Endothelial cell of umbilical vein (primary cell): Measurements from ENCODE around the gene EDEM3. TPM values are rescaled to one million over a fixed set of nuclear protein-coding genes. Genes with fewer than 3 reads are reported as not detected.

Source experiments
- BruUV-seq: library from RNA; stranded (reverse); fragments of 400-500 nt; replicated peaks from 2 replicates; lab custom pipeline; 2021; lab: Mats Ljungman, UMichigan
- CTCF ChIA-PET: fragments of 300-600, 350-600 bp; sonication (Branson Sonifier 250); formaldehyde crosslinking; loops from one replicate; lab custom pipeline; 2021; ENCODE audit warnings: antibody characterized with exemption, inconsistent platforms; lab: Charles Lee
- POLR2A ChIA-PET: fragments of 300-600, 350-600 bp; sonication (Branson Sonifier 250); formaldehyde crosslinking; loops from one replicate; lab custom pipeline; 2021; ENCODE audit warnings: antibody characterized with exemption, inconsistent platforms; lab: Charles Lee
- DNase-seq: peaks from one replicate; pipeline ENCODE4 v3.0.0-alpha.2; 2011; ENCODE audit warnings: low read depth, low spot score
- FAIRE-seq: peaks from 2 replicates; lab custom pipeline; 2011; peaks lifted over from hg19 to GRCh38; lab: Jason Lieb, UNC
- H2AFZ ChIP-seq: 2 replicates; pipeline ENCODE4 v1.6.0; 2012; ENCODE audit warnings: low read depth, low read length, control low read depth, inconsistent platforms
- H3K27ac ChIP-seq: 2 replicates; pipeline ENCODE4 v1.5.1; 2011; ENCODE audit warnings: low read depth, mild to moderate bottlenecking, control low read depth, low read length, moderate library complexity; ENCODE audit not compliant: insufficient read depth
- H3K27me3 ChIP-seq, 2 experiments: 2 replicates each; pipeline versions ENCODE4 v1.6.0 to v1.6.1; 2011; ENCODE audit warnings: low read length in 2 of 2, mixed read lengths in 1 of 2; ENCODE audit not compliant: control insufficient read depth in 2 of 2, insufficient read depth in 2 of 2
- H3K36me3 ChIP-seq, 2 experiments: 2 replicates in 1 of 2; 3 replicates in 1 of 2; pipeline ENCODE4 v1.5.1; 2011; ENCODE audit warnings: low read length in 2 of 2, mild to moderate bottlenecking in 1 of 2, moderate library complexity in 1 of 2; ENCODE audit not compliant: control insufficient read depth in 2 of 2, insufficient read depth in 2 of 2; ENCODE audit errors: extremely low read depth in 1 of 2
- H3K4me1 ChIP-seq: 3 replicates; pipeline ENCODE4 v1.5.1; 2011; ENCODE audit warnings: mild to moderate bottlenecking, low read length; ENCODE audit not compliant: control insufficient read depth, insufficient read depth; ENCODE audit errors: extremely low read depth
- H3K4me2 ChIP-seq: 2 replicates; pipeline ENCODE4 v1.6.1; 2011; ENCODE audit warnings: low read length, control low read depth, mixed read lengths; ENCODE audit not compliant: insufficient read depth
- H3K4me3 ChIP-seq, 3 experiments: fragments of 200-600 bp in 1 of 3; sonication (generic), shearing (Covaris generic) in 1 of 3; replicated peaks in 1 of 3; 2 replicates each; pipeline ENCODE4 v1.5.1; 2011 to 2016; ENCODE audit warnings: control low read depth in 3 of 3, low read length in 3 of 3, mild to moderate bottlenecking in 2 of 3, inconsistent platforms in 1 of 3, low read depth in 1 of 3, moderate library complexity in 1 of 3; ENCODE audit not compliant: insufficient read depth in 1 of 3
- H3K79me2 ChIP-seq: 2 replicates; pipeline ENCODE4 v1.6.0; 2012; ENCODE audit warnings: low read length, inconsistent platforms; ENCODE audit not compliant: control insufficient read depth, insufficient read depth
- H3K9ac ChIP-seq: replicated peaks from 2 replicates; pipeline ENCODE3; 2011; ENCODE audit warnings: low read length, control low read depth; ENCODE audit not compliant: insufficient read depth; ENCODE audit errors: extremely low read depth
- H3K9me1 ChIP-seq: replicated peaks from 3 replicates; pipeline ENCODE4 v1.6.0; 2011; ENCODE audit warnings: mild to moderate bottlenecking, low read length; ENCODE audit not compliant: control insufficient read depth, insufficient read depth; ENCODE audit errors: extremely low read depth
- H3K9me3 ChIP-seq: replicated peaks from 2 replicates; pipeline ENCODE4 v1.5.1; 2012; ENCODE audit warnings: low read length, inconsistent platforms; ENCODE audit not compliant: control insufficient read depth, insufficient read depth
- H4K20me1 ChIP-seq: replicated peaks from 2 replicates; pipeline ENCODE3; 2011; ENCODE audit warnings: mild to moderate bottlenecking, low read length; ENCODE audit not compliant: control insufficient read depth, insufficient read depth; ENCODE audit errors: extremely low read depth
- EZH2 ChIP-seq: IDR thresholded peaks from 2 replicates; pipeline ENCODE4 v1.6.1; 2012; ENCODE audit warnings: borderline replicate concordance, low read depth, mild to moderate bottlenecking, moderate library complexity, low read length, inconsistent platforms; ENCODE audit not compliant: severe bottlenecking
- FOS ChIP-seq: IDR thresholded peaks from 2 replicates; pipeline ENCODE4 v1.6.1; 2011; ENCODE audit warnings: mild to moderate bottlenecking, low read length, moderate library complexity, borderline replicate concordance; ENCODE audit not compliant: insufficient read depth
- GATA2 ChIP-seq: IDR thresholded peaks from 2 replicates; pipeline ENCODE4 v1.7.0; 2011; ENCODE audit warnings: low read depth, mild to moderate bottlenecking, moderate library complexity, mixed read lengths, low read length; ENCODE audit not compliant: insufficient read length, insufficient read depth
- JUN ChIP-seq: IDR thresholded peaks from 2 replicates; pipeline ENCODE4 v1.6.1; 2011; ENCODE audit warnings: borderline replicate concordance, low read depth; ENCODE audit not compliant: insufficient read length, insufficient read depth
- MYC ChIP-seq: IDR thresholded peaks from one replicate; pipeline ENCODE4 v1.6.1; 2011; ENCODE audit warnings: mild to moderate bottlenecking, low read depth, low read length
- POLR2A ChIP-seq: IDR thresholded peaks from 2 replicates; pipeline ENCODE4 v1.6.1; 2012; ENCODE audit warnings: low read depth, mild to moderate bottlenecking, control low read depth, low read length
- POLR2AphosphoS5 ChIP-seq: IDR thresholded peaks from 2 replicates; pipeline ENCODE4 v1.6.1; 2012; ENCODE audit warnings: low read depth, mild to moderate bottlenecking, control low read depth, low read length, moderate library complexity; ENCODE audit not compliant: insufficient read depth
- dilution Hi-C: fragments of 300-500 bp; cut with MboI; formaldehyde crosslinking; loops from one replicate; pipeline ENCODE4 v1.15.0; 2019; ENCODE audit warnings: low sequenced_read_pairs; ENCODE audit not compliant: extremely low pct_ligation_motif_present
- intact Hi-C: fragments of 100-400 bp; cut with micrococcal nuclease; formaldehyde crosslinking; loops from one replicate; pipeline ENCODE4 v1.10.0; 2022
- polyA plus RNA-seq, 4 experiments: library from polyadenylated mRNA; depleted of rRNA in 3 of 4; stranded (reverse) in 3 of 4; unstranded in 1 of 4; fragments of >200 nt; gene quantifications; 2 replicates each; pipeline versions ENCODE4 v1.2.1 to v1.2.3, GENCODE V29; 2011 to 2012; ENCODE audit warnings: missing spikeins in 1 of 4
- total RNA-seq: library from RNA; stranded (reverse); gene quantifications from 2 replicates; pipeline ENCODE4 v1.2.3, GENCODE V29; 2021
- TF ChIP-seq, protein P1 (sequence below): IDR thresholded peaks from 2 replicates; pipeline ENCODE4 v1.6.1; 2011; ENCODE audit not compliant: insufficient read depth, insufficient read length
- TF ChIP-seq, protein P2 (sequence below), 2 donors: IDR thresholded peaks; 1 replicate in 1 of 2; 2 replicates in 1 of 2; pipeline ENCODE4 v1.5.1; 2011; ENCODE audit warnings: low read length in 2 of 2, mild to moderate bottlenecking in 2 of 2, moderate library complexity in 2 of 2, control low read depth in 1 of 2, inconsistent platforms in 1 of 2, low read depth in 1 of 2; ENCODE audit not compliant: insufficient read depth in 1 of 2; ENCODE audit errors: extremely low read depth in 1 of 2

Gene EDEM3
- total and polyA plus RNA-seq, 2 donors (not counting 3 experiments of a cell fraction or from before 2014, with no cell fraction given) = 6.6 to 26.3 TPM

DNA sequence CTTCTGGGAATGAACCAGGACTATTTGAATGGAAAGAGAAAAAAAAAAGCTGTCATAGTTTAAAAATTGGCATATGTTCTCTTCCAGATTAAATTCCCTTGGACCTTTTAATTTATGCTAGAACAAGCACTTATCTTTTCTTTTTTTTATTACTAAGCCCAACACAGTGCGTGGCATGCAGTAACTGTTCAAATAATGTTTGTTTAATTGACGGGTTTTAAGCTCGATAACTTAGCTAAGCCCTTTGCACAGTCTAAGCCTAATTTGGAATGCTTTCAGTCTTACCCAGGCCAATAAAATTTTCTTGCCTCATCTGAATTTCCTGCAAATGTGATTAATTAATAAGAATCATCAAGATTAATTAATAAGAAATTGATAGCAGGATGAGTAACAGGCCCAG is 39.3 kb upstream of the EDEM3 start:
- Histone ChIP-seq H3K9ac (no peak overlapping the region), H3K4me3 (no peak overlapping the region), H3K36me3 (no peaks in the 10 kb centered on the region), H3K4me1 (peaks cover 22% of the 10 kb centered on the region), H3K27me3 (no peaks in the 10 kb centered on the region), H3K79me2 (no peaks in the 10 kb centered on the region), H3K4me2 (no peak overlapping the region), H4K20me1 (no peaks in the 10 kb centered on the region), H3K9me1 (no peaks in the 10 kb centered on the region), H3K27ac (no peak overlapping the region), H2AFZ (no peak overlapping the region), H3K9me3 (no peaks in the 10 kb centered on the region)
- intact Hi-C loops (loop anchor here (1.0 kb wide), 1 partner anchor 520 kb away; no protein-coding TSS in a partner anchor), dilution Hi-C loops (no loop called here)
- FAIRE-seq (no peak), DNase-seq (no peak)
- CTCF ChIA-PET = interaction anchor here (0.6 to 1.6 kb wide), 2 partner anchors 8 to 12 kb away, joined by 3 to 10 read pairs; no protein-coding TSS in a partner anchor
- TF ChIP-seq POLR2AphosphoS5 (no peak), GATA2 (no peak), EZH2 (no peak), FOS (no peak), POLR2A (no peak), MYC (no peak), JUN (no peak)
- TF ChIP-seq, protein P1, sequence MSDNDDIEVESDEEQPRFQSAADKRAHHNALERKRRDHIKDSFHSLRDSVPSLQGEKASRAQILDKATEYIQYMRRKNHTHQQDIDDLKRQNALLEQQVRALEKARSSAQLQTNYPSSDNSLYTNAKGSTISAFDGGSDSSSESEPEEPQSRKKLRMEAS = no peak
- TF ChIP-seq, protein P2, sequence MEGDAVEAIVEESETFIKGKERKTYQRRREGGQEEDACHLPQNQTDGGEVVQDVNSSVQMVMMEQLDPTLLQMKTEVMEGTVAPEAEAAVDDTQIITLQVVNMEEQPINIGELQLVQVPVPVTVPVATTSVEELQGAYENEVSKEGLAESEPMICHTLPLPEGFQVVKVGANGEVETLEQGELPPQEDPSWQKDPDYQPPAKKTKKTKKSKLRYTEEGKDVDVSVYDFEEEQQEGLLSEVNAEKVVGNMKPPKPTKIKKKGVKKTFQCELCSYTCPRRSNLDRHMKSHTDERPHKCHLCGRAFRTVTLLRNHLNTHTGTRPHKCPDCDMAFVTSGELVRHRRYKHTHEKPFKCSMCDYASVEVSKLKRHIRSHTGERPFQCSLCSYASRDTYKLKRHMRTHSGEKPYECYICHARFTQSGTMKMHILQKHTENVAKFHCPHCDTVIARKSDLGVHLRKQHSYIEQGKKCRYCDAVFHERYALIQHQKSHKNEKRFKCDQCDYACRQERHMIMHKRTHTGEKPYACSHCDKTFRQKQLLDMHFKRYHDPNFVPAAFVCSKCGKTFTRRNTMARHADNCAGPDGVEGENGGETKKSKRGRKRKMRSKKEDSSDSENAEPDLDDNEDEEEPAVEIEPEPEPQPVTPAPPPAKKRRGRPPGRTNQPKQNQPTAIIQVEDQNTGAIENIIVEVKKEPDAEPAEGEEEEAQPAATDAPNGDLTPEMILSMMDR (IDR thresholded peaks at IDR 0.05; ENCODE audit: extremely low read depth in 1 of 2, insufficient read depth in 1 of 2, low read depth in 1 of 2, low read length in 2 of 2) = no peak
- POLR2A ChIA-PET = no interaction called here
- no TSS peak for BruUV-seq
